Activated T-helper 1 cell treated with anti-CD3 and anti-CD28 coated beads, Interleukin-2, amount 50 U/mL, for 16 hours (primary cell): ENCODE results near the gene MFSD11.
"Not testable (repeated sequence)": the region's sequence is repeated elsewhere in the genome, so short reads cannot be mapped to it uniquely, and the experiment has no call there.

Experiments used
- DNase-seq, 2 donors: peaks; one replicate each; pipeline ENCODE4 v3.0.0-alpha.2; 2020; ENCODE audit warnings: low read depth in 1 of 2, low spot score in 1 of 2

Gene MFSD11

DNA sequence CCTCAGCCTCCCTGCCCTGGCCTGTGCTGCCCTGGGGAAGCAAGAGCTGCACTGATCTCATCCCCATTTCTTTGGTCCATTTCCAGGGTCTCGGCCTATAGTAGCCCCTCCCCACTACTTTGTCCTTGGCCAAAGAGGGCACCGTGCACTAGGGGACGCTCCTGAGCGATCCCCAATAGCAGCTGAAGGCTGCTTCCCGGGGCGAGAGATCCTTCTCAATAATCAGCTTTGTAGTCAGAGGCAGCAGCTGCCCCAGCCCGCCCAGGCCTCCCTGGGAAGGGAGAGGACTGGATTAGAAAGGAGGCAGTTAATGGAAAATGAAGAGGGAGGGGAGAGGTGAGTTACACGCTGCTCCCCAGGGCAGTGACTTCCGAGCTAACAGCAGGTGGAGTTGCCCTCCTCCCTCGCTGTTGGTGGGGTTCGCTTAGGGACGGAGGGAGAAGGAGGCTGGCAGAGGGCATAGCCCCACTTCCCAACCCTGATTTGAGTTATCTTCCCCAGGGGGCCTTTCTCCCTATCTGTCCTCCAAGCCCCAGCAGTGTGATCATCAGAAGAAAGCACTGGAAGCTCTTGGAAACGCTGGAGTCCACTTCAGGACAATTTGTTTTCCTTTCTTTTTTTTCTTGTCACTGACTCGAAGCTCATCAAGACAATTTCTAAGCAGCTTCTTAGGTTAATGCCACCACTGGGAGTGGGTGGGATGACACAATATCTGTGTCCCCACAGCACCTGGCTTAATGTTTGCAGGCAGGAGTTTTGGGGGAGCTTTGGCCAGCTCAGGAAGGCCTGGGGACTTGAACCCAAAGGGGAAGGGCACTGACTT, 29.7 kb upstream of the MFSD11 start:
- DNase-seq = no peak

GRCh38 chr17:76709077-76709950, 28.6 kb upstream of the MFSD11 start:
- no peak for DNase-seq

DNA sequence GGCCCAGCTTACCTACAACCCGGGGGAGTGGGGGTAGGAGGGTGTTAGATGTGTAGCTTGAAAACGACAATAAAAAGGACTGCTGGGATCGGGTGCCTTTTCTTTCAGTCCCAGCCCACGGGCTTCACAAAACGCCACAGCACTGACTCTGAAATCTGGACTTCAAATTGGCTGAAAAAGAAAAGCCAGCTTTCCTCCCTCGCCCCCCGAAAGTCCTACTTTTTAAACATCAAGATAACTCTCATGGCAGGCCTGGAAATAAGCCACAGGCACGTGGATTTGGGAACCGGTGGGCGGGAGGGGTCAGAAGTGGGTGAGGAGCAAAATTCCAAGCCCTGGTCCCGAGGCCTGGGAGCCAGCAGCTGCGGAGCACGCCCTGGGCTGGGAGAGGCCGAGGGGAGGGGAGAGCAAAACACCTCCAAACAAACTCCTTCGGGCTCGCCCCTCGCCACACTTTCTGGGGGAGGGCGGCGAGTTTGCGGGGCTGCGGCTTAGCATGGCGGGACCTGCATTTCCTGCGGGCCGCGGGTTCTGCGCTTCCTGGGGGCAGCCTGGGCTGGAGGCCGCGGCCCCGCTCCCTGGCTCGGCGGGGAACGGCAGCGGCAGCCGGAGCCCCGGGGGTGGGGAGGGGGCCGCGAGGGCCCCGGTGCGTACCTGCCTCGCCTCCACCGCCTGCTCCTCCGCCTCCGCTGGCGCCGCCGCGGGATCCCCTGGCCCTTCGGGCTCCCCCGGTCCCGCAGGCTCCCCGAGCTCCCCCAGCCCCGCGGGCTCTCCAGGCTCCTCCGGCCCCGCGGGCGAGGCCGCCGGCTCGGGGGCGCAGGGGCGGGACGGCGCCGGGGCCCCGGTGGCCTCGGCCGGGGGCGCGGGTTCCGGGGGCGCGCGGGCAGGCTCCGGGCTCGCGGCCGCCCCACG, 27.7 kb upstream of the MFSD11 start:
- DNase-seq = not testable (repeated sequence)

GRCh38 chr17:76710863-76711611, 26.9 kb upstream of the MFSD11 start, which contains the start of gene MXRA7:
TSS of gene MXRA7 (minus strand) at chr17:76710965. CDS start at chr17:76710946, 19 bp downstream.
- DNase-seq = peak in 1 of 2 donors; percentile 51

DNA sequence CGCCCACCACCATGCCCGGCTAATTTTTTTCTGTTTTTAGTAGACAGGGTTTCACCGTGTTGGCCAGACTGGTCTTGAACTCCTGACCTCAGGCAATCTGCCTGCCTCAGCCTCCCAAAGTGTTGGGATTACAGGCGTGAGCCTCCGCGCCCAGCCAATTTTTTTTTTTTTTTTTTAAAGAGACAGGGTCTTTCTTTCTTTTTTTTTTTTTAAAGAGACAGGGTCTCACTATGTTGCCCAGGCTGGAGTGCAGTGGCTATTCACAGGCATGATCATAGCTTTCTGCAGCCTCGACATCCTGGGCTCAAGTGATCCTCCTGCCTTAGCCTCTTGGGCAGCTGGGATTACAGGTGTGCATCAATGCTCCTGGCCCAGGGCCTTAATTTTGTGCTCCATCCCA, 25.6 kb upstream of the MFSD11 start:
- not testable (repeated sequence) for DNase-seq

DNA sequence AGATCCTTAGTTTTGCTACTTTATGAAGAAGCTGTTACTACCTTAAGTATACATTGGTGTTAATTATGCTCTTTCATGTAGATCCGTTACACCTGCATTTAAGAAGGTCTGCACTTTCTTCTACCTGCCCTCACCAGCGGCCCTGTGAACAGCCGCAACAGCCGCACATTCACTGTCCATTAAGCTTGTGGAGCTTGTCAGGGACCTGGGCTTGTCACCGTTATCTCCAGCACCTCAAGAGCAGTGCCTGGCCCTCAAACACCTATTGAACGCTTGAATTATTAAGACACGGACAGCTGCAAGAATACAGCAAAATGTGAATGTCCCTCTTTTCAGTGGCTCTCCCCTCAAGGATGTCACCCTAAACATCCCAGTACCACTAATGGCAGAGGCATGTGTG, 24.2 kb upstream of the MFSD11 start:
- DNase-seq = no peak

- DNase-seq = no peak
Observed at GRCh38 chr17:76714336-76714735, 23.6 kb upstream of the MFSD11 start.

DNA sequence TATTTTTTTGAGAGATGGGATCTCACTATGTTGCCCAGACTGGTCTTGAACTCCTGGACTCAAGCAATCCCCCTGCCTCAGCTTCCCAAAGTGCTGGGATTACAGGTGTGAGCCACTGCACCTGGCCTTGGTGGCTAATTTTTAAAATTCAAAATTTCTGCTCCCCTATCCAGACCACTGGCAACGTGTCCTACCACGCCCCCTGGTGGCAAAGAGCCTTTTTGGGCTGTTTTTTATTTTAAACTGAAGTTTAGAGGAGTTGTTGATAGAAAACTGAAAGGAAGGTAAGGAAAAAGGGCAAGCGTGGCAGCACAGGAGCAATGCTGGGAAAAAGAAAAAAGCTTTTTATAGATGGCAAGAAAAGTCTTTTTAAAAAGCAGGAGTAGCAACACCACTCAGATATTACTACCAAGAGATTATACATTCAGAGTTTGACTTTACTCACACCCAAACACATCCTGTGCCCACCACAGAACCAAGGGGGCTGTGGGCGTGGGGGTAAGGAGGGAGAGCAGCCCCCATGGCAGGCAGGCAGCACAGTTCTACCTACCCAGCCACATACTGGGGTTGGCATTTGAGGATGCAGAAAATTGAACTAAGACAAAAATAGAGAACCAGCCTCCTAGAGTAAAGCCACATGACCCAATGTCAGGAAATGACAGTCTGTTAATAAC, 23.0 kb upstream of the MFSD11 start:
- DNase-seq = peak; percentile 59 to 73

DNA sequence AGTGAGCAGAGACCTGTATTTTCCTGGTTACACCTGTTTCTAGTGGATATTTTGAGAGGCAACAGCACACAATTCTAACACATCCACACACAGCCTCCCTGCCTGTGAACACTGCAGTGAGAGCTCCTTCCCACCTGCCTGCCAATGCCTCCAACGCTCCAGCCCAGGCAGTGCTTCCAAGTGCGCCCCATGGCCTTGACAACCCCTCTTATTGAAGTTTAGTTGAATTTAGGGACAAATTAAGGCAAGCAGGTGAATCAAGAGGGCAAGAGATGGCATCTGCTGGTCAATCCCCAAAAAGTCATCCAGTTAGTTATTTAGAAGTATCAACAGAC, 22.5 kb upstream of the MFSD11 start:
- no peak for DNase-seq

DNA sequence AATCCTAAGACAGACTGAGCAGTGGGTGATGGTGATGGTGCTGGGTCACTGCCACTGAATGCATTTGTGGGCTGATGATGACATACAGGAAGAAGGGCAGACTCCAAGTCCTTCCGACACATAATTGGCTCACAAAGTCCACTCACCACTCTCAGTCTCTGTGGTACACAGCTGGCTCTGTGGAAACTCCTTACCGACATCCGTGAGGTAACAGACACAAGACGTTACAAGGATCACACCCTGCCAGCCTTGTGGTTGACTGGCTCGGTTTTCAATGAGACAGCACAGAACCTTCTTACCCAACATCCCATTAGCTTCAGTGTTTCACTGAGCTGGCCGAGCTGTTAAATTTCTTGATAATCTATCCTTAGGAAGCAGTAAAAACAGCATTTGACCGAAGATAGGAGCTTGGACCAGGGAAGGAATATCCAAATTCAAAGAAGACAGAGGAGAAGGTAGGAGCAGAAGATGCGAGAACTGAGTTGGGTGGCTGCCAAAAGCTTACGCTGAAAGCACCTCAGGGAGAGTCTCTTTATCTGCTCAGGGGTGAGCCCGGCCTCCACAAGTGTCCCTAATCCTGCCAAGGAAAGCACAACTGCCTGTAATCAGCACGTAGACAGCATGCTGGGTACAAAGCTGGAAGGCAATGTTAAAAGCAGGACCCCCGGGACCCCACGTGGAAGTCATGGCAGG, 21.6 kb upstream of the MFSD11 start:
- peak in 1 of 2 donors; percentile 42 for DNase-seq

DNA sequence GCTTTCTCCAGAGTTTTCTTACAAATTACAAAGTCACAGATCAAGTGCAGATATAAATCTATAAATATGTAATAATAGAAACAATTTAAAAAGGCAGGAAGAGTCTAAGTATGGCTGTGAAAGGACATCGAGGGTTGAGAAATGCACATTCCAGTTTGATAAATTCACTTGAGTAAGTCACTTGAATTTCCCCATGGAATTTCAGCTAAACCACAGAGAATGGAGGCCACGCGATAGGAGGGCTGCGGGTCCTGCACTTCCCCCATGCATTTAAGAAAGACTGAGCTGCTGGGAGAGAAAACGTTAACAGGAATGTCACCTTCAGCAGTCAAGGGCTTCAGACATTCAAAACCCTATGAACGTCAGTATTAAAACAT, 21.1 kb upstream of the MFSD11 start:
- no peak for DNase-seq

DNA sequence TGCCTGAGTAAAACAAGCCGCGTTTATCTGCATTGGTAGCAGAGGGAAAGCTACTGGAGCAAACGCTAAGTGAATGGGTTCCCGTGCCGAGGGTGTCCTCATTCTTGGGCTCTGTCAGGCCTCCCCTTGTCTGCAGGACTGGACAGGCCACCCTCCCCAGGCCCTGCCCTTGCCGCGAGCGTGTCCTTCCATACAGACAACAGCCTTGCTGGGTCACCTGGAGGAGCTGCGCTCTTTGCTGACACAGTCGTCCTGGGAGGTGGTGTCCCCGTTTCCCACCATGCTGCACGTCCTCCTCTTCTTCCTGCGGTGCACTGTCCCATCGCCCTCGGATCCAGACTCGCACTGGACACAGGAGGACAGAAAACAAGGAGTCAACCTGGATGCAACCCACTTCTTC, 19.4 kb upstream of the MFSD11 start:
- no peak for DNase-seq

DNA sequence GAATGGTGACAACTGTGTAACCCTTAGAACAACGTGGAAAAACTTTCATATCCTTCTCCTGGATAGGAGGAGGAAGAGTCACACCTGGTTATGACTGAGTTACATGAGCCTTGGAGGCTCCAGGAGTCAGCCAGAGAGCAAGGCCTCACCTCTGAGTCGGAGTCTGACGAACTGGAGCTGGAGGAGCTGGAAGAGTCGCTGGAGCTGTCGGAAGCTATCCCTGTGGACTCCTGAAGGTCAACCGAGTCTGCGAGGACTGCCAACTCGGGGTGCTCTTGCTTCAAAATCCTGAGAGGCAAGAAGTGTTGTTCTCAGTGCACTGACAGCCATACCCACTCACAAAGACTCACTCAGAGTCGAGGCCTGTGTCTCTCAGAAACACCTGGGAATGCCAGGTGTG, 17.7 kb upstream of the MFSD11 start:
- no peak for DNase-seq

DNA sequence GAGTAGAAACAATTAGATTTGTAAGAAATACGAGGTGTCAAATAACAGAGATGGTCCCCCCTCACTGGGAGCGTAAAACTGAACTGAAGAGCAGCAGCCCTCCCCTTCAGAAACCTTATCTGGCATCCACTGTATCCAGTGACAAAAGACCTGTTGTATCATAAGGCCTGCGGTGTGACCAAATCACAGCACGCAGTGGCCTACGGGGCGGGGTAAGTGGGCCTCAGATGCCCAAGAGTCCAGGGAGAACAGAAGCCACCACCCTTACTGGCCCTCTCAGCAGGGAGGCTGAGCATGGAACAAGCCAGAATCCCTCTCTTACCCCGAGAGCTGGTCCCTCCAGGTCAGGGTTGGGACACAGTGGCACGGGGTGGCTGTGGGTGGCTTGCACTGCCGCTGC, 17.0 kb upstream of the MFSD11 start:
- DNase-seq = no peak

GRCh38 chr17:76721463-76721862, 16.5 kb upstream of the MFSD11 start:
- no peak for DNase-seq

DNA sequence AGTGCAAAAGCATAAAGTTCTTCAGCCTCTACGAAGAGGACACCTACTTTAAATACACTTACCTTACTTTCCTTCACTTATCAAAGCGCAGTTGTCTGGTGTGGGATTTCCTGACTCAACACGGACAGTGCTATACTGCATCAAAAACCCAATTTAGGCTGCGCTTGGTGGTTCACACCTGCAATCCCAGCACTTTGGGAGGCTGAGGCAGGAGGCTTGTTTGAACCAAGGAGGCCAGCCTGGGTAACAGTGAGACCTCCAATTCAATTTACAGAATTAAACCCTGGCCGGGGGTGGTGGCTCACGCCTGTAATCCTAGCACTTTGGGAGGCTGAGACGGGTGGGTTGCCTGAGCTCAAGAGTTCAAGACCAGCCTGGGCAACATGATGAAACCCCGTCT, 15.6 kb upstream of the MFSD11 start:
- DNase-seq = no peak

GRCh38 chr17:76722977-76723376, 14.9 kb upstream of the MFSD11 start:
- not testable (repeated sequence) for DNase-seq

- no peak for DNase-seq
Observed at GRCh38 chr17:76723812-76724211, 14.1 kb upstream of the MFSD11 start.

DNA sequence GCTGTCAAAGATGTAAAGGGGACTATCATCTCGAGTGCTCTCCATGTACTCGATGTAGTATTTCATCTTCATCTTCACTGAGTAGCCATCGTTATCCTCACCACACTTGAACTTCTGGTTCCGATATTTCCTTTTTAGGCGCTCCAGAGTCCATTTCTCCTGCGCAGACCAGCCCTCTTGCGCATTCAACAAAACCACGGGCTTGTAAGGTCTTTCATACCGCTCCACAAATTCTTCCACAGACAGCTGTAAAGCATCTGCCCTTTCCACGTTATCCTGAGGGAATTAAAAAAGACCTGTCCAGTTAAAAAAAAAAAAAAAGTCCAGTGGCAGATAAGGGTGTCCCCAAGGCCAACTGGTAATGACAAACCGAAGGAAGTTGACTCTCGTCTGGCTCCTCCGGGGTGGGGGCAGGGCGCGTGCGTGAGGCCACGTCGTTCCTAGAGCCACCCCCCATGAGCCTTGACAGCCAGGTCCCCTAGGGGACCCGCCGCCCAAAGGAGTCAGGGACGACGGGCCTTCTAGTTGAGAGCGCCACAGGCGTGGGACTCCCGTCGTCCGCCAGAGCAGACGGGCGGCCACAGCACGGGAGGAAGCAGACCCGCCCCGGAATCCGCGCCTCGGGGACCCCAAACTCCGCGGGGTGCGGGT, 12.2 kb upstream of the MFSD11 start:
- peak; percentile 50 to 64 for DNase-seq
